ENCODE data around the gene RELN.

RELN gene

GRCh38 chr7:103797647-103798307 lies 191.7 kb downstream of the RELN start:
- TF ChIP-seq CTCF (conservative IDR thresholded peaks at IDR 0.05; ENCODE audit: low read depth): no peak
- CTCF ChIA-PET: no interaction called here
- POLR2A ChIA-PET (ENCODE audit: low non-redundant PET): no interaction called here
- DNase-seq (ENCODE audit: low spot score): no peak
- no peak overlapping the region for H3K27ac ChIP-seq

GRCh38 chr7:103796327-103796962 lies 193.0 kb downstream of the RELN start:
- POLR2A ChIA-PET (ENCODE audit: low non-redundant PET): no interaction called here

GRCh38 chr7:103795787-103796186 lies 193.7 kb downstream of the RELN start:
- ChIA-PET CTCF (no interaction called here), POLR2A (ENCODE audit: low non-redundant PET) (no interaction called here)
- no peak for DNase-seq (ENCODE audit: low spot score)
- H3K27ac ChIP-seq: no peak overlapping the region
- TF ChIP-seq CTCF (conservative IDR thresholded peaks at IDR 0.05; ENCODE audit: low read depth): no peak

More at GRCh38 chr7:103796327-103796962, 193.0 kb downstream of the RELN start:
- TF ChIP-seq CTCF (conservative IDR thresholded peaks at IDR 0.05; ENCODE audit: low read depth): no peak
- no peak overlapping the region for H3K27ac ChIP-seq
- no peak for DNase-seq (ENCODE audit: low spot score)
- CTCF ChIA-PET: no interaction called here

GRCh38 chr7:103795107-103795506 lies 194.4 kb downstream of the RELN start:
- ChIA-PET POLR2A (ENCODE audit: low non-redundant PET) (no interaction called here), CTCF (no interaction called here)
- no peak overlapping the region for H3K27ac ChIP-seq
- TF ChIP-seq CTCF (conservative IDR thresholded peaks at IDR 0.05; ENCODE audit: low read depth): no peak
- no peak for DNase-seq (ENCODE audit: low spot score)

- no peak for TF ChIP-seq CTCF (conservative IDR thresholded peaks at IDR 0.05; ENCODE audit: low read depth)
- ChIA-PET CTCF (no interaction called here), POLR2A (ENCODE audit: low non-redundant PET) (no interaction called here)
- no peak for DNase-seq (ENCODE audit: low spot score)
- no peak overlapping the region for H3K27ac ChIP-seq
Measured at GRCh38 chr7:103794424-103794823, 195.0 kb downstream of the RELN start.

GRCh38 chr7:103793614-103794013 lies 195.8 kb downstream of the RELN start:
- POLR2A ChIA-PET (ENCODE audit: low non-redundant PET): no interaction called here
- no peak for DNase-seq (ENCODE audit: low spot score)
- CTCF ChIA-PET: no interaction called here
- H3K27ac ChIP-seq: no peak overlapping the region
- TF ChIP-seq CTCF (conservative IDR thresholded peaks at IDR 0.05; ENCODE audit: low read depth): no peak

Data from RWPE1 (cell line).